Measurements from ENCODE around the gene ATP5F1B. TPM values are rescaled to one million over a fixed set of nuclear protein-coding genes. Genes with fewer than 3 reads are reported as not detected.

Gene ATP5F1B
- total RNA-seq, 4 donors from 2014 or later: 323 to 838 (median 466) TPM

DNA sequence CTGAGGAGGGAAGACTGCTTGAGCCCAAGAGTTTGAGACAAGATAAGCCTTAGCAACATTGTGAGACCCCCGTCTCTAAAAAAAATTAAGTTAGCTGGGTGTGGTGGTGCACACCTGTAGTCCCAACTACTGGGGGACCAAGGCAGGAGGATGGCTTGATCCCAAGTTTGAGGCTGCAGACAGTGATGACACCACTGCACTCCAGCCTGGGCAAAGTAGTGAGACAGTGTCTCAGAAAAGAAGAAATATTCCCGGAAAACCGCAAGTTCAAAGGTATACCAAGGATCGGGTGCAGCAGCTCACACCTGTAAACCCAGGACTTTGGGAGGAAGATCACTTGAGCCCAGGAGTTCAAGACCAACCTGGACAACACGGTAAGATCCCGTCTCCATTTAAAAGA, 36.5 kb upstream of the ATP5F1B start:
- TF ChIP-seq, protein P1, sequence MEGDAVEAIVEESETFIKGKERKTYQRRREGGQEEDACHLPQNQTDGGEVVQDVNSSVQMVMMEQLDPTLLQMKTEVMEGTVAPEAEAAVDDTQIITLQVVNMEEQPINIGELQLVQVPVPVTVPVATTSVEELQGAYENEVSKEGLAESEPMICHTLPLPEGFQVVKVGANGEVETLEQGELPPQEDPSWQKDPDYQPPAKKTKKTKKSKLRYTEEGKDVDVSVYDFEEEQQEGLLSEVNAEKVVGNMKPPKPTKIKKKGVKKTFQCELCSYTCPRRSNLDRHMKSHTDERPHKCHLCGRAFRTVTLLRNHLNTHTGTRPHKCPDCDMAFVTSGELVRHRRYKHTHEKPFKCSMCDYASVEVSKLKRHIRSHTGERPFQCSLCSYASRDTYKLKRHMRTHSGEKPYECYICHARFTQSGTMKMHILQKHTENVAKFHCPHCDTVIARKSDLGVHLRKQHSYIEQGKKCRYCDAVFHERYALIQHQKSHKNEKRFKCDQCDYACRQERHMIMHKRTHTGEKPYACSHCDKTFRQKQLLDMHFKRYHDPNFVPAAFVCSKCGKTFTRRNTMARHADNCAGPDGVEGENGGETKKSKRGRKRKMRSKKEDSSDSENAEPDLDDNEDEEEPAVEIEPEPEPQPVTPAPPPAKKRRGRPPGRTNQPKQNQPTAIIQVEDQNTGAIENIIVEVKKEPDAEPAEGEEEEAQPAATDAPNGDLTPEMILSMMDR (IDR thresholded peaks at IDR 0.05; ENCODE audit: low read depth): no peak

DNA sequence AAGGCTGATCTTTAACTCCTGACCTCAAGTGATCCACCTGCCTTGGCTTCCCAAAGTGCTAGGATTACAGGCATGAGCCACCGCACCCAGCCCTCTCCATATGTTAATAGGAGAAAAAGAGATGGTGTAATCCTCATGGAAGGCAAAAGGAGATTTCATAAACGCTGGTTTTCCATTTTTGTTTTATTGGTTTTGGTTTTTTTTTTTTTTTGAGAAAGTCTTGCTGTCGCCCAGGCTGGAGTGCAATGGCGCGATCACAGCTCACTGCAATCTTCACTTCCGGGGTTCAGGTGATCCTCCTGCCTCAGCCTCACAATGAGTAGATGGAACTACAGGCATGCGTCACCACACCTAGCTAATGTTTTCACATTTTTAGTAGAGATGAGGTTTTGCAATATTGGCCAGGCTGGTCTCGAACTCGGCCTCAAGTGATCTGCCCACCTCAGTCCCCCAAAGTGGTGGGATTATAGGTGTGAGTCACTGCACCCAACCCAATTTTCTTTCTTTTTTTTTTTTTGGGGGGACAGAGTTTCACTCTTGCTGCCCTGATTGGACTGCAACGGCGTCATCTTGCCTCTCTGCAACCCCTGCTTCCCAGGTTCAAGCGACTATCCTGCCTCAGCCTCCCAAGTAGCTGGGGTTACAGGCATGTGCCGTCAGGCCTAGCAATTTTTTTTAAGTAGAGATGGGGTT, 34.2 kb upstream of the ATP5F1B start:
- TF ChIP-seq, protein P1 (IDR thresholded peaks at IDR 0.05; ENCODE audit: low read depth): no peak

DNA sequence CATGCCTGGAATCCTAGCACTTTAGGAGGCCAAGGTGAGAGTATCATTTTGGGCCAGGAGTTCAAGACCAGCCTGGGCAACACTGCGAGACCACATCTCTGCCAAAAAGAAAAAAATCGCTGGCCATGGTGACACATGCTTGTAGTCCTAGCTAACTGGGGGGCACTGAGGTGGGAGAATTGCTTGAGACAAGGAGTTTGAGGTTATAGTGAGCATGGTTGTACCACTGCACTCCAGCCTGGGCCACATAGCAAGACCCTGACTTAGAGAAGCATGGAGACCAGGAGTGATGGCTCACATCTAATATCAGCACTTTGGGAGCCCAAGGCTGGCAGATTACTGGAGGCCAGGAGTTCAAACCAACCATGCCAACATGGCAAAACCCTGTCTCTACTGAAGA, 33.1 kb upstream of the ATP5F1B start:
- TF ChIP-seq, protein P1 (IDR thresholded peaks at IDR 0.05; ENCODE audit: low read depth): no peak

GRCh38 chr12:56677680-56678079, 31.9 kb upstream of the ATP5F1B start:
- TF ChIP-seq, protein P1 (IDR thresholded peaks at IDR 0.05; ENCODE audit: low read depth): no peak

DNA sequence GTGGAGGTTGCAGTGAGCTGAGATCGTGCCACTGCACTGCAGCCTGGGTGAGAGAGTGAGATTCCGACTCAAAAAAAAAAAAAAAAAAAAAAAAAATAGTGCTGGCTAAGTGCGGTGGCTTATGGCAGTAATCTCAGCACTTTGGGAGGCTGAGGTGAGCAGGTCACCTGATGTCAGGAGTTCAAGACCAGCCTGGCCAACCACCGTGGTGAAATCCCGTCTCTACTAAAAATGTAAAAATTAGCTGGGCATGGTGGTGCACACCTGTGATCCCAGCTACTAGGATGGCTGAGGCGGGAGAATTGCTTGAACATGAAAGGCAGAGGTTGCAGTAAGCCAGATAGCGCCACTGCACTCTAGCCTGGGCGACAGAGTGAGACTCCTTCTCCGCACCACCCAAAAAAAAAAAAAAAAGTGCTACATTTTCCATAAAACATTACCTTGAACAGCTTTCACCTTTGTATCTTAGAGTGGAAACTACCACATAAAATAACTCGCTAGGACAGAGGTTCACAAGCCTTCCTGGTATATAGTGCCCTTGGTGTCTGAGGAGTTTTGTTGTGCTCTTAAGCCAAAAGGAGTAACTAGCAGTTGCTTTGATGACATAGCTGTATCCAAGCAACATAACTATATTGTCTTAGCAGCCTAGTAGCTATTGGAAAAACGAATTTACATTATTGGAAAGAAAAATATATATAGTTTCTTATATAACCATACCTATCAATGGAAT, 31.2 kb upstream of the ATP5F1B start:
- TF ChIP-seq, protein P1 (IDR thresholded peaks at IDR 0.05; ENCODE audit: low read depth): no peak

- TF ChIP-seq, protein P1 (IDR thresholded peaks at IDR 0.05; ENCODE audit: low read depth): no peak
Measured at GRCh38 chr12:56671608-56672007, 25.8 kb upstream of the ATP5F1B start.

DNA sequence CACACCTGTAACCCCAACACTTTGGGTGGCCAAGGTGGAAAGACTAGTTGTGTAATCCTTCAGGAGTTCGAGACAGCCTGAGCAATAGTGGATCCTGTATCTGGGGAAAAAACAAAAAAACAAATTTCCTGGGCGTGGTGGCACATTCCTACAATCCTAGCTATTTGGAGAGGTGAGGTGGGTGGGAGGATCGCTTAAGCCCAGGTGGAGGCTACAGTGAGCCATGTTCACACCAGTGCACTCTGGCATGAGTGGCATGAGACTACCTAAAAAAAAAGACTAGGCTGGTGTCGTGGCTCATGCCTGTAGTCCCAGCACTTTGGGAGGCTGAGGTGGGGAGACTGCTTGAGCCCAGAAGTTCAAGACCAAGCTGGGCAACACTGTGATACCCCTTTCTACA, 25.1 kb upstream of the ATP5F1B start:
- TF ChIP-seq, protein P1 (IDR thresholded peaks at IDR 0.05; ENCODE audit: low read depth): no peak

All from subcutaneous adipose tissue (tissue), 4 donors.